HG03196 (cell line): ENCODE data around the gene ST7.

ENCODE experiments used
- ATAC-seq: cut with Tn5 transposase; IDR thresholded peaks from one replicate; pipeline ENCODE4 v1.9.1; 2021; ENCODE audit not compliant: unreplicated experiment

ST7 gene

GRCh38 chr7:117008118-117008885, 55.0 kb downstream of the ST7 start:
- ATAC-seq, result no peak

- no peak for ATAC-seq
These were observed 55.7 kb downstream of the ST7 start for GRCh38 chr7:117008886-117009531.

GRCh38 chr7:117009705-117010361, 56.5 kb downstream of the ST7 start:
- ATAC-seq, result no peak

GRCh38 chr7:117010375-117011133, 57.3 kb downstream of the ST7 start:
- peak; percentile 37 for ATAC-seq

GRCh38 chr7:117011419-117012260, 58.3 kb downstream of the ST7 start:
- ATAC-seq, result peak; percentile 78

GRCh38 chr7:117012284-117012683, 59.0 kb downstream of the ST7 start:
- peak; percentile 1 for ATAC-seq

GRCh38 chr7:117012696-117013095, 59.4 kb downstream of the ST7 start:
- no peak for ATAC-seq

- no peak for ATAC-seq
These were observed 60.9 kb downstream of the ST7 start for GRCh38 chr7:117014099-117014656.

- ATAC-seq, result peak; percentile 28
These were observed 61.4 kb downstream of the ST7 start for GRCh38 chr7:117014673-117015133.

GRCh38 chr7:117015258-117016184, 62.2 kb downstream of the ST7 start:
- no peak for ATAC-seq

- ATAC-seq, result no peak
These were observed 63.7 kb downstream of the ST7 start for GRCh38 chr7:117017017-117017451.

GRCh38 chr7:117017702-117018266, 64.5 kb downstream of the ST7 start:
- no peak for ATAC-seq

GRCh38 chr7:117018713-117019112, 65.4 kb downstream of the ST7 start:
- no peak for ATAC-seq

GRCh38 chr7:117019287-117019686, 66.0 kb downstream of the ST7 start:
- no peak for ATAC-seq

GRCh38 chr7:117019786-117020590, 66.7 kb downstream of the ST7 start:
- ATAC-seq, result no peak

GRCh38 chr7:117020591-117020973, 67.3 kb downstream of the ST7 start:
- ATAC-seq, result no peak

- no peak for ATAC-seq
These were observed 68.1 kb downstream of the ST7 start for GRCh38 chr7:117021366-117021765.

- ATAC-seq, result no peak
These were observed 68.7 kb downstream of the ST7 start for GRCh38 chr7:117021986-117022385.
